HG02885 (cell line): Measurements from ENCODE around the gene PTPRN2.
"Not testable (repeated sequence)": the region's sequence is repeated elsewhere in the genome, so short reads cannot be mapped to it uniquely, and the experiment has no call there.

Source experiments
- ATAC-seq: cut with Tn5 transposase; IDR thresholded peaks from one replicate; pipeline ENCODE4 v1.9.1; 2021; ENCODE audit warnings: mild to moderate bottlenecking; ENCODE audit not compliant: unreplicated experiment, poor library complexity

The PTPRN2 gene

DNA sequence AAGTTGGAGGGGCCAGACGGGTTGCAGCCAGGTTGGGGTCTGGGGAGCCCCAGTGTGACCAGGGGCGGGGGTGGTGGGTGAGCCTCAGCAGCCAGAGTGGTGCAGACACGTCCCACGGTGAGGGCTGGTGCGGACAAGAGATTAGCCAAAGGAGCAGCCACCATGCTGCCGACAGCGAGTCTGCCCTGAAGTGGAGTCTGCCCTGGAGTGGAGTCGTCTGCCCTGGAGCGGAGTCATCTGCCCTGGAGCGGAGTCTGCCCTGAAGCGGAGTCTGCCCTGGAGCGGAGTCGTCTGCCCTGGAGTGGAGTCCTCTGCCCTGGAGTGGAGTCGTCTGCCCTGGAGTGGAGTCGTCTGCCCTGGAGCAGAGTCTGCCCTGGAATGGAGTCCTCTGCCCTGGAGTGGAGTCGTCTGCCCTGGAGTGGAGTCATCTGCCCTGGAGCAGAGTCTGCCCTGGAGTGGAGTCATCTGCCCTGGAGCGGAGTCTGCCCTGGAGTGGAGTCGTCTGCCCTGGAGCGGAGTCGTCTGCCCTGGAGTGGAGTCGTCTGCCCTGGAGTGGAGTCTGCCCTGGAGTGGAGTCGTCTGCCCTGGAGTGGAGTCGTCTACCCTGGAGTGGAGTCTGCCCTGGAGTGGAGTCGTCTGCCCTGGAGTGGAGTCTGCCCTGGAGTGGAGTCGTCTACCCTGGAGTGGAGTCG lies 64.3 kb downstream of the PTPRN2 start:
- not testable (repeated sequence) for ATAC-seq

- not testable (repeated sequence) for ATAC-seq
Measured at GRCh38 chr7:158521795-158522194, 65.8 kb downstream of the PTPRN2 start.

GRCh38 chr7:158520825-158521224 lies 66.8 kb downstream of the PTPRN2 start:
- no peak for ATAC-seq

DNA sequence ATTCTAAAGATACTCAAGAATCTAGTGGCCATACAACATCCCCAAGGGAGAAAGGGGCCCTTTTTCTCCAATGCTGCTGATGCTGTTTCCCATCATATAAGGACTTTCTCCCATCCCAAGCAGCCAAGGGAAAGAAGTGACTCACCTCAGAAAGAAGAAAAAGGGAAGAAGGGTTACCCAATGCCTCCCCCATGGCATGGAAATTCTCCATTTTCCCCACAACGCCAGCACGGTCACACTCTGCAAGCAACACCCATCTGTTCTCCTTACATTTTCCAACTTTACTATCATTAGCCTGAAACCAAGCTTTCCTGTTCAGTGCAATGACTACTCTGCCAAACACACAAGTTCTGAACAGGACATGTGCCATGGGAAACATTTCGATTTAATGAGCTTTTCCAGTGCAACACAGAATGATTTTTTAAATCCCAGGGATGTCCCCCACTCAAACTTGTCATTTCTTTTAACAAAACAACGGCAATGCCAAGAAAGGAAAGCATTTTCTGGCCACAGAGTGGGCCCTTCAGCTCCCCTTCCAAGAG lies 67.9 kb downstream of the PTPRN2 start:
- no peak for ATAC-seq

GRCh38 chr7:158518980-158519632 lies 68.5 kb downstream of the PTPRN2 start:
- no peak for ATAC-seq

GRCh38 chr7:158517571-158517970 lies 70.1 kb downstream of the PTPRN2 start:
- no peak for ATAC-seq

DNA sequence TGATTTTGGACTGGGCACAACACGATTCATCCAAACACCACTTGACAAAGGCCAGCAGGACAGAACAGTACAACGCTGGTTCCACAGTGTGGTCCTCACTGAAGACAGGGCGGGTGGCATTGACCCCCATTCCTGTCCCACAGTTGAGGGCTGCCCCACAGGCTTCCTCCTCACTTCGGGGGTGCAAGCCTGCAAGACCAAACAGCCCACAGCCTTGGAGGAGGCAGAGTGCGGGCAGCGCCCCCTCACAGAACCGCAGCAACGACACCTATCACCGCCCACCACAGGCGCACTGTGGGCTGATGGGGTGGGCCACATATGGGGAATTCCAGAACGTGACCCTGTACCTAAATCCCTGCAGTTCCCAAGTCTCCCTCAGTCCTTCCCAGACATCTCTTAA lies 70.6 kb downstream of the PTPRN2 start:
- ATAC-seq: no peak

GRCh38 chr7:158516524-158516923 lies 71.1 kb downstream of the PTPRN2 start:
- no peak for ATAC-seq

DNA sequence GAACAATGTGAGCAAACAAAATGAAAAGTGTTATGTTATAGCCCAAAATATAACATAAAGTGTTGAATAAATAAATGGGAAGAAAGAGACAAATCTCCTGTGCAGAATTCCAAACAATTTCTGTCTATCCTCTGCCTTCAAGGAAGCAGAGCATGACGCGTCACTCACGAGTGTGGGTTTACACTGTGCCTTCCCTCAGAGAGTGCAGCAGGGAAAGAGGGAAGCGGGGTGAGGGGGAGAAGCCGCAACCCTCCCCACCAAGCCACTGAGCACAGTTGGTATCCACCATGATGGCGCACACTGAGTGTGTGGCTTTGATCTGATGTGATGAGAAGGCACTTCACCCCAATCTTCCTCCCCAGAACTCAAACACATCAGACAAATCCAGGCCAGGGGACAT lies 74.8 kb downstream of the PTPRN2 start:
- ATAC-seq: no peak

DNA sequence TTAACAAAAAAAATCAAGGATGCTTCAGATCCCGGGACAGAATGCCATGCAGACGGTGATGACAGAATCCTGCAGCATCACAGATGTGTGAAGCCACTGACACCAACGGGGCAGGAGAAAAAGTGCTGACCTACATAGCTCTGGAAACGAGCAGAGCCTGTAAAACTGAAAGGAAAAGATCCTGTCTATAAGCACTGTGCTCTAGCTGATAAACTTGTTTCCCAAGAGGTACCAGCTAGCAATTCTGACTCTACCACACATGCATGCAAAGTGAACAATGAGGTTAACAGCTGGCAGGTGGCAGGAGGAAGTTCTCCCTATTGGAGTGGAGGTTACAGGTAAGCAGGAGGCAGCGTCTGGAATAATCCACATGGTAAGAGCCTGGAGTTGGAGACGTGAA lies 75.6 kb downstream of the PTPRN2 start:
- no peak for ATAC-seq

- no peak for ATAC-seq
Measured at GRCh38 chr7:158508802-158509385, 78.7 kb downstream of the PTPRN2 start.

- ATAC-seq: not testable (repeated sequence)
Measured at GRCh38 chr7:158508321-158508720, 79.3 kb downstream of the PTPRN2 start.

GRCh38 chr7:158507917-158508316 lies 79.7 kb downstream of the PTPRN2 start:
- no peak for ATAC-seq

DNA sequence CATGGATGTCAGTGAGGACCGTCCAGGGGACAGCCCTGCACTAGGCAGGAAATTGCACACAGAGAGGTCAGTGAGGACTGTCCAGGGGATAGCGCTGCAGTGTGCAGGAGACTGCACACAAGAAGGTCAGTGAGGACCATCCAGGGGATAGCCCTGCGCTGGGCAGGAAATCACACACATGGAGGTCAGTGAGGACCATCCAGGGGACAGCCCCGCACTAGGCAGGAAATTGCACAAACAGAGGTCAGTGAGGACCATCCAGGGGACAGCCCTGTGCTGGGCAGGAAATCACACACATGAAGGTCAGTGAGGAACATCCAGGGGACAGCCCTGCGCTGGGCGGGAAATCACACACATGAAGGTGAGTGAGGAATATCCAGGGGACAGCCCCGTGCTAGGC lies 80.4 kb downstream of the PTPRN2 start:
- not testable (repeated sequence) for ATAC-seq

DNA sequence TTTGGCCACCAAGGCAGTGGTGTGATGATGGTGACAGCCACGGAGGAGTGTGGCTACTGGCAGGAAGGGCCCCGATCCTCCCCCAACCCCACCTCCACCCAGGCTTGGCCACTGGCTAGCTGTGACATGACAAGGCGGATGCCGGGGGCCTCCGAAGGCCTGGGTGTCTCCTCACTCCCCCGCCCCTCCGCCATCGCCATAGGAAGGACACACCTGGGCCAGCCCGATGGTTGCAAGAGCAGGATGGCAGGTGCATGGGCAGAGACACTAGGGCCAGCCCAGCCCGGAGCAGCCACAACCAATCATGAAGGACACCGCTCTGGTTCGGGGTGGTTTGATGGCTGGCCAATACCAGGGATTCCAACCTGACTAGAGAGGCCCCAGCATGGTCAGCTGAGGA lies 81.0 kb downstream of the PTPRN2 start:
- no peak for ATAC-seq

- ATAC-seq: no peak
Measured at GRCh38 chr7:158505683-158506082, 81.9 kb downstream of the PTPRN2 start.

GRCh38 chr7:158502068-158502750 lies 85.4 kb downstream of the PTPRN2 start:
- ATAC-seq: no peak

GRCh38 chr7:158501393-158502067 lies 86.1 kb downstream of the PTPRN2 start:
- no peak for ATAC-seq

GRCh38 chr7:158500651-158501052 lies 87.0 kb downstream of the PTPRN2 start:
- ATAC-seq: no peak

GRCh38 chr7:158499082-158499455 lies 88.6 kb downstream of the PTPRN2 start:
- ATAC-seq: no peak
